GM10266 (cell line): ENCODE data around the gene FES.

Experiments used
- DNase-seq: peaks from one replicate; pipeline ENCODE4 v3.0.0; 2012; ENCODE audit errors: extremely low spot score
- CTCF ChIP-seq: IDR thresholded peaks from 2 replicates; pipeline ENCODE4 v1.5.1; 2012; ENCODE audit warnings: mild to moderate bottlenecking, low read depth; ENCODE audit not compliant: control insufficient read depth, insufficient read depth; ENCODE audit errors: missing control alignments

Gene FES

GRCh38 chr15:90881181-90881977 is 2.9 kb upstream of the FES start:
- TF ChIP-seq CTCF = no peak
- no peak for DNase-seq

- DNase-seq = no peak
- TF ChIP-seq CTCF = no peak
Observed at GRCh38 chr15:90881978-90882721, 2.2 kb upstream of the FES start.

- no peak for TF ChIP-seq CTCF
- DNase-seq = no peak
Observed at GRCh38 chr15:90882781-90883525, 1.4 kb upstream of the FES start.

- no peak for TF ChIP-seq CTCF
- DNase-seq = no peak
Observed at GRCh38 chr15:90883526-90883975, 753 bp upstream of the FES start.

- TF ChIP-seq CTCF = no peak
- DNase-seq = no peak
Observed at GRCh38 chr15:90884719-90885431, 571 bp downstream of the FES start.

GRCh38 chr15:90885432-90886290 is 1.4 kb downstream of the FES start:
- peak; percentile 93 for TF ChIP-seq CTCF
- peak; percentile 85 for DNase-seq
